Measurements from ENCODE around the gene ADGRB2.
"Not testable (repeated sequence)": the region's sequence is repeated elsewhere in the genome, so short reads cannot be mapped to it uniquely, and the experiment has no call there.

Gene ADGRB2

GRCh38 chr1:31718327-31718897, 45.7 kb downstream of the ADGRB2 start:
- no peak for DNase-seq

GRCh38 chr1:31717341-31717740, 46.8 kb downstream of the ADGRB2 start:
- no peak for DNase-seq

- no peak for DNase-seq
Measured at GRCh38 chr1:31715873-31716220, 48.3 kb downstream of the ADGRB2 start.

DNA sequence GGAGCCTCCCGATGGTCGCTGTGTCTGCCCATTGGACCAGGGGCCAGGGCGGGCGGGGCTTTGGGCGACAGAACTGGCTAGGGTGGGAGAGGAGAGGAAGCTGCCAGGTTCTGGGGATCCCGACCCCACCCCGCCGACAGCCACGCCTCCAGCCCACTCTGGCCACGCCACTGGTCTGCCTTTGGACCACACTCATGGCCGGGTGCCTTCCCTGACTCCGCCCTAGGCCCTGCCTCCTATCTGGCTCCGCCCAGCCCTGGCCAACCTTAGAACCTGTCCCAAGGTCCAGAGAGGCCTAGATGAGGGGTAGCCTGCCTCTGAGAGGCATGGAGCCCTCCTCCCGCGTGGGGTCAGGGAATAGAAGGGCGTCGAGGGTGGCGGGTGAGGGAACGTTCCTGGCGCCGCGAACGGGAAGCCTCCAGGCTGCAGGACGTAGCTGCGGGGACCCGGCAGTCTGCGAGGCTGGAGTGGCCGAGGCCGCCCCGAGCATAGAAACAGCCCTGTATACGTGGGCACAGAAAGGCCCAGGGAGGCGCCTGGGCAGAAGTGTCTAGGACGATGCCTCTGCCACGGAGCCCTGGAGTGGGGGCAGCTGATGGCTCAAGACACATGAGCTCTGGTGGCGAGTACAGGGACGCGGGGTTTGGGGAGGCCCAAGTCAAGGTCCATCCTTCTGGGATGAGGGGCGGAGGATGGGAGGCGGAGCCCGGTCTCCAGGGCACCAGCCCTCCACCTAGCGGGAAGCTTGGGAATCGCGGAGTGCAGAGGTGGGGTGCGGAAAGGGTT, 48.9 kb downstream of the ADGRB2 start:
- DNase-seq = peak in 1 of 2 donors; percentile 3

GRCh38 chr1:31714442-31715086, 49.6 kb downstream of the ADGRB2 start:
- no peak for DNase-seq

DNA sequence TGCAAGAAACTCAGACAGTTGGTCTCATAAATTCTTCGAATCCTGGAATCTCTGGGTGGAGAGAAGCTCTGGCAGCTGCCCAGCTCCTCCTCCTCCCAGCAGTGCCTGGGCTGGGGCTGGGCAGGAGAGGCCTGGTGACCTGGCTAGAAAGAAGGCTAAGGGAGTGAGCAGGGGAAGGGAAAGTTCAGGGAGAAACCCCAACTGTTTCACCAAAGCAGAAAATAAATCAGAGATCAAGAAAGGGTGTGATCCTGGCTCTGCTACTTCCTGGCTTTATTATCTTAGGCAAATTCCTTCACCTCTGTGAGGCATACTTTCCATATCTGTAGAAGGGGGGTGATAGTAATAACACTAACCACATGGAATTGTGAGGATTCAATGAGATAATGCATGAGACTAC, 51.5 kb downstream of the ADGRB2 start:
- DNase-seq = no peak

DNA sequence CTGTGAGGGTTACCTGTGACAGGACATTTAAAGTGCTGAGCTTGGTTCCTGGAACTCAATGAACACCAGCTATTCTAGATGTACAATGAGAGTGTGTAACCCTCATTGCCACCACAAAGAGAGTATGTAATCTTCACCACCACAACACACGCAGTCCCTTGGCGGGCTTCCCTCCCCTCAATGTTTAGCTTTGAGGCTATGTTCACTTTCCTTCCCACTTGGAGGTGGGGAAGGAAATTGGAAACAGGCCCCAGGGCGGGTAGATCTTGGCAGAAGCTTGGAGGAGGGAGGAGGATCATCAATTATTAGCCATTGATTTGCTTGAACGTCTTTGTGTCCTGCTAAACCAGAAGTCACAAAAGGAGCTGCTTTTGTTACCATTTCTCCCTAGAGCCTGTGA, 52.1 kb downstream of the ADGRB2 start:
- DNase-seq = no peak

DNA sequence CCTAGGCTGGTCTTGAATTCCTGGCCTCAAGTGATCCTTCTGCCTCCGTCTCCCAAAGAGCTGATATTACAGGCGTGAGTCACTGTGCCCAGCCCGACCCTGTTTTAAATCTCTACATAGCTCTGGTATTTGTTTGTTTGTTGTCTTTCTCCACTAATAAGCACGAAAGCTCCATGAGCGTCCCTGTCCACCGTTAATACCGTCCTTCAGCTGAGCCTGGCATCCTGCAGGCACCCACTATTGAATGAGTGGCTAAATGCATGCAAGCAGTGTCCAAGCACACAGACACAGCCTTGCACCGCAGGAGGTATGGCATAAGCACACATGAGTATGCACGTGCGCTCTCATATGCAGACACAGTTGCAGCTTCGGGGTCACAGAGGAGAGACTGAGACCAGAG, 55.8 kb downstream of the ADGRB2 start:
- no peak for DNase-seq

- DNase-seq = no peak
Measured at GRCh38 chr1:31707711-31708110, 56.4 kb downstream of the ADGRB2 start.

GRCh38 chr1:31707059-31707600, 57.0 kb downstream of the ADGRB2 start:
- not testable (repeated sequence) for DNase-seq

- DNase-seq = no peak
Measured at GRCh38 chr1:31706384-31707058, 57.6 kb downstream of the ADGRB2 start.

- peak in 1 of 2 donors; percentile 3 for DNase-seq
Measured at GRCh38 chr1:31705080-31705866, 58.9 kb downstream of the ADGRB2 start.

GRCh38 chr1:31704271-31705079, 59.7 kb downstream of the ADGRB2 start:
- DNase-seq = no peak

- DNase-seq = no peak
Measured at GRCh38 chr1:31703431-31704270, 60.5 kb downstream of the ADGRB2 start, which contains the start of gene COL16A1. Gene COL16A1 (minus strand): TSS chr1:31704017. CDS start chr1:31702193, 1,824 bp downstream.

DNA sequence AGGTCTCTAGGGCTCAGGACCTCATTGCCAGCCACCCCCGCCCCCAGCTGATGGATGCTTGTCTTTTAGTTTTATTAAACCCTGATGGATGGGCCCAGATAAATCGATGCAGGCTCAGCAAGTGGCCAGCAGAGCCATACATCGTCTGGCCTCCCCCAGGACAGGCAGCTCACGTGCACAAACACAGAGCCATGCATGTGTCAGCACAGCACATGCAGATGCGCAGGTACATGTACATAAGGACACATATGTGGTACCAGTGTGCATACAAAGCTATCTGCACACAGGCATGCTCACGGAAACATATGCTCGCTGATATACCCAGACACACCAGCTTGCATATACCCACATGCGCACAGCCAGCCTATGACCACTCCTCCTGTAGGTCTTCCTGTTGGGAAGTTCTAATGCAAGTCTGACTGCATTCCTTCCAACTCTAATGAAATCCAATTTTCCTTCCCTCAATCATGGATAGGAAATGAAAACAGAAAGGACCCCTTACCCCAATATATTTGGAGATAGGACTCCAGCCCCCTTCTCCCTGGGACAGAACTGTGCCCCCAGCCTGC, 61.2 kb downstream of the ADGRB2 start:
- no peak for DNase-seq

GRCh38 chr1:31701091-31701736, 62.9 kb downstream of the ADGRB2 start:
- DNase-seq = peak; percentile 5 to 9

- no peak for DNase-seq
Measured at GRCh38 chr1:31700468-31701090, 63.6 kb downstream of the ADGRB2 start.

DNA sequence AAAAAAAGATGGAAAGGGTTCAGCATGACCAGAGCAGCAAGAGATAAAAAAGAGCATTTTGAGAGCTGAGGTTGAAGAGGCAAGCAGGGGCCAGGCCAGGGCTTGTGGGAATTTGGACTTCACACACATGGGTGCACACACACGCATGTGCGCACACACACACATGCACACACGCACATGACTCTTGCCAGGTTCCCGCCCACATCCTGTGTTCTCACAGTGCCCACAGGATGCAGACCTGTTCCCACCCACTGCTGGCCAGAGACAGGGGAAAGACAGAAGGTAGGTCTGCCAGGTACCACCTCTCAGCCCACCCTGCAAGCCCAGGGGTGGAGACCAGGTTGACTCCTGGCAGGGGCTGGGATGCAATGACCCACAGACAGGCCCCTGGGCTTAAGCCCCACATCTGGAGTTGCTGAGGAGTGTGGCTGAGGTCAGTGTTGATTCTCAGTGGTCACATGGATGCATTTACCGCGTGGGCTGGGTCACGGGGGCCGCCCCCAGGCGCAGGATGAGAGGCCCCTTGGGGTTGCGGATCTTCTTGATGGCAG, 64.7 kb downstream of the ADGRB2 start:
- DNase-seq = no peak
